B cell (primary cell): ENCODE results near the gene TTC23.

Experiments
- CTCF ChIP-seq: fragments of 200-600 bp; IDR thresholded peaks from one replicate; pipeline ENCODE4 v1.8.0; 2022; ENCODE audit warnings: antibody characterized with exemption, mild to moderate bottlenecking
- EZH2 ChIP-seq: IDR thresholded peaks from 2 replicates; pipeline ENCODE4 v1.6.1; 2012; ENCODE audit warnings: borderline replicate concordance, low read depth, mild to moderate bottlenecking, moderate library complexity, low read length; ENCODE audit not compliant: insufficient read depth, poor library complexity, severe bottlenecking

- TF ChIP-seq CTCF: no peak
- TF ChIP-seq EZH2: no peak
These were observed 25.7 kb upstream of the TTC23 start for GRCh38 chr15:99275061-99275460.
